Esophagus squamous epithelium (tissue), 4 donors: ENCODE data around the gene CORO1C.

Experiments used
- CTCF ChIP-seq, 6 experiments: fragments of 450-650 bp in 4 of 6; fragments of 200-600 bp in 2 of 6; sonication (generic) in 2 of 6; IDR thresholded peaks; one replicate each; pipeline ENCODE4 v1.5.1; 2016 to 2019; ENCODE audit warnings: antibody characterized with exemption in 6 of 6, mild to moderate bottlenecking in 4 of 6, moderate library complexity in 4 of 6
- POLR2A ChIP-seq, 4 donors: fragments of 450-650 bp; IDR thresholded peaks; one replicate each; pipeline ENCODE4 v1.6.1; 2017; ENCODE audit warnings: antibody characterized with exemption in 4 of 4, mild to moderate bottlenecking in 4 of 4, moderate library complexity in 3 of 4

- no peak for TF ChIP-seq POLR2A (IDR thresholded peaks at IDR 0.05)
- no peak for TF ChIP-seq CTCF (IDR thresholded peaks at IDR 0.05)
Observed at GRCh38 chr12:108667349-108667748, 64.0 kb downstream of the CORO1C start.
